Mammary epithelial cell (primary cell): ENCODE data around the gene RNF5.

ENCODE experiments used
- CTCF ChIP-seq, 2 donors: IDR thresholded peaks in 1 of 2; conservative IDR thresholded peaks in 1 of 2; 2 replicates each; pipeline ENCODE4 v1.5.1; 2011 to 2012; ENCODE audit warnings: inconsistent platforms in 2 of 2, low read length in 2 of 2, mild to moderate bottlenecking in 2 of 2, control low read depth in 1 of 2, low read depth in 1 of 2; ENCODE audit not compliant: insufficient read depth in 1 of 2; ENCODE audit errors: extremely low read depth in 1 of 2
- EZH2 ChIP-seq: IDR thresholded peaks from 2 replicates; pipeline ENCODE4 v1.6.1; 2012; ENCODE audit warnings: low read length, inconsistent platforms, borderline replicate concordance

DNA sequence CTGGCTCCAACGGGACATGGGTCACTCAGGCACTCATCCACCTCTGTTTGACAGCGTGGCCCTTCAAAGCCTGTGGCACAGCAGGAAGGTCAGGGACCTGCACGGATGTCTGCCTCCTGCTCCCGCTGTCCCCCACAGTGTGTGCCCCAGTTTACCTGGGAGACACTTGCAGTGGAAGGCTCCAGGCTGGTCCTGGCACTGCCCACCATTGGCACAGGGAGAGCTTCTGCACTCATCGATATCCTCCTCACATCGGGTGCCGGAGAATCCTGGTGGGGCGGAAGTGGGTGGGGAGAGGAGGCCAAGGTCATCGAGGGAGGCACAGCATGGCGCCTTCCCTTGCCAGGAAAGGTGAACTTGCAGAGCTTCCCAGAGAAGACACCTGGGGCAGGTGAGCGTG lies 38.8 kb downstream of the RNF5 start:
- TF ChIP-seq CTCF (conservative IDR thresholded peaks at IDR 0.05 in 1 of 2, IDR thresholded peaks at IDR 0.05 in 1 of 2; ENCODE audit: extremely low read depth in 1 of 2, insufficient read depth in 1 of 2, low read depth in 1 of 2, low read length in 2 of 2) (no peak), EZH2 (no peak)
